RPMI8226 (cell line): Measurements from ENCODE around the gene FCGBP.
"Not testable (repeated sequence)": the region's sequence is repeated elsewhere in the genome, so short reads cannot be mapped to it uniquely, and the experiment has no call there.

Experiments used
- DNase-seq: peaks from one replicate; pipeline ENCODE4 v3.0.0-alpha.2; 2015

Gene FCGBP

GRCh38 chr19:39889872-39890754 is 44.3 kb downstream of the FCGBP start:
- not testable (repeated sequence) for DNase-seq

GRCh38 chr19:39887456-39887951 is 46.9 kb downstream of the FCGBP start:
- not testable (repeated sequence) for DNase-seq

- not testable (repeated sequence) for DNase-seq
Measured at GRCh38 chr19:39885821-39886554, 48.4 kb downstream of the FCGBP start.

GRCh38 chr19:39884721-39885120 is 49.7 kb downstream of the FCGBP start:
- not testable (repeated sequence) for DNase-seq
